Endothelial cell of umbilical vein (primary cell): ENCODE measurements around the gene LHX3.

Source experiments
- CTCF ChIP-seq, 2 donors: IDR thresholded peaks; 1 replicate in 1 of 2; 2 replicates in 1 of 2; pipeline ENCODE4 v1.5.1; 2011; ENCODE audit warnings: low read length in 2 of 2, mild to moderate bottlenecking in 2 of 2, moderate library complexity in 2 of 2, control low read depth in 1 of 2, inconsistent platforms in 1 of 2, low read depth in 1 of 2; ENCODE audit not compliant: insufficient read depth in 1 of 2; ENCODE audit errors: extremely low read depth in 1 of 2
- EZH2 ChIP-seq: IDR thresholded peaks from 2 replicates; pipeline ENCODE4 v1.6.1; 2012; ENCODE audit warnings: borderline replicate concordance, low read depth, mild to moderate bottlenecking, moderate library complexity, low read length, inconsistent platforms; ENCODE audit not compliant: severe bottlenecking
- FOS ChIP-seq: IDR thresholded peaks from 2 replicates; pipeline ENCODE4 v1.6.1; 2011; ENCODE audit warnings: mild to moderate bottlenecking, low read length, moderate library complexity, borderline replicate concordance; ENCODE audit not compliant: insufficient read depth
- GATA2 ChIP-seq: IDR thresholded peaks from 2 replicates; pipeline ENCODE4 v1.7.0; 2011; ENCODE audit warnings: low read depth, mild to moderate bottlenecking, moderate library complexity, mixed read lengths, low read length; ENCODE audit not compliant: insufficient read length, insufficient read depth
- JUN ChIP-seq: IDR thresholded peaks from 2 replicates; pipeline ENCODE4 v1.6.1; 2011; ENCODE audit warnings: borderline replicate concordance, low read depth; ENCODE audit not compliant: insufficient read length, insufficient read depth
- MAX ChIP-seq: IDR thresholded peaks from 2 replicates; pipeline ENCODE4 v1.6.1; 2011; ENCODE audit not compliant: insufficient read depth, insufficient read length
- MYC ChIP-seq: IDR thresholded peaks from one replicate; pipeline ENCODE4 v1.6.1; 2011; ENCODE audit warnings: mild to moderate bottlenecking, low read depth, low read length
- POLR2A ChIP-seq: IDR thresholded peaks from 2 replicates; pipeline ENCODE4 v1.6.1; 2012; ENCODE audit warnings: low read depth, mild to moderate bottlenecking, control low read depth, low read length
- POLR2AphosphoS5 ChIP-seq: IDR thresholded peaks from 2 replicates; pipeline ENCODE4 v1.6.1; 2012; ENCODE audit warnings: low read depth, mild to moderate bottlenecking, control low read depth, low read length, moderate library complexity; ENCODE audit not compliant: insufficient read depth

GRCh38 chr9:136180586-136180985, 24.3 kb downstream of the LHX3 start:
- TF ChIP-seq GATA2 (no peak), CTCF (IDR thresholded peaks at IDR 0.05; ENCODE audit: extremely low read depth in 1 of 2, insufficient read depth in 1 of 2, low read depth in 1 of 2, low read length in 2 of 2) (no peak), EZH2 (no peak), POLR2AphosphoS5 (no peak), MAX (no peak), POLR2A (no peak), JUN (no peak), MYC (no peak), FOS (no peak)
